GM18511 (cell line): Measurements from ENCODE around the gene MYO19.
"Not testable (repeated sequence)": the region's sequence is repeated elsewhere in the genome, so short reads cannot be mapped to it uniquely, and the experiment has no call there.

Source experiments
- ATAC-seq: cut with Tn5 transposase; IDR thresholded peaks from one replicate; pipeline ENCODE4 v1.9.1; 2021; ENCODE audit warnings: mild to moderate bottlenecking, moderate library complexity; ENCODE audit not compliant: unreplicated experiment

Gene MYO19

GRCh38 chr17:36532435-36532975, 2.2 kb downstream of the MYO19 start:
- no peak for ATAC-seq

- ATAC-seq, result no peak
These were observed 5.5 kb downstream of the MYO19 start for GRCh38 chr17:36529121-36529520.

- no peak for ATAC-seq
These were observed 6.9 kb downstream of the MYO19 start for GRCh38 chr17:36527621-36528250.

GRCh38 chr17:36525888-36526287, 8.8 kb downstream of the MYO19 start:
- ATAC-seq, result no peak

- ATAC-seq, result no peak
These were observed 9.6 kb downstream of the MYO19 start for GRCh38 chr17:36525113-36525512.

GRCh38 chr17:36524428-36524876, 10.2 kb downstream of the MYO19 start:
- ATAC-seq, result no peak

- no peak for ATAC-seq
These were observed 11.6 kb downstream of the MYO19 start for GRCh38 chr17:36523113-36523512.

- ATAC-seq, result no peak
These were observed 18.8 kb downstream of the MYO19 start for GRCh38 chr17:36515837-36516236.

- ATAC-seq, result no peak
These were observed 19.8 kb downstream of the MYO19 start for GRCh38 chr17:36514856-36515255.

GRCh38 chr17:36512641-36513040, 22.0 kb downstream of the MYO19 start:
- no peak for ATAC-seq

- ATAC-seq, result no peak
These were observed 23.5 kb downstream of the MYO19 start for GRCh38 chr17:36511216-36511615.

- no peak for ATAC-seq
These were observed 24.0 kb downstream of the MYO19 start for GRCh38 chr17:36510636-36511035.

- ATAC-seq, result no peak
These were observed 25.2 kb downstream of the MYO19 start for GRCh38 chr17:36509272-36509985.

- not testable (repeated sequence) for ATAC-seq
These were observed 26.2 kb downstream of the MYO19 start for GRCh38 chr17:36508439-36508838.

GRCh38 chr17:36507266-36507665, 27.4 kb downstream of the MYO19 start:
- no peak for ATAC-seq

- ATAC-seq, result no peak
These were observed 27.8 kb downstream of the MYO19 start for GRCh38 chr17:36506831-36507230.

- ATAC-seq, result no peak
These were observed 28.3 kb downstream of the MYO19 start for GRCh38 chr17:36506249-36506826.

GRCh38 chr17:36505171-36505570, 29.5 kb downstream of the MYO19 start:
- ATAC-seq, result no peak

GRCh38 chr17:36504156-36504545, 30.5 kb downstream of the MYO19 start:
- ATAC-seq, result no peak

- no peak for ATAC-seq
These were observed 31.1 kb downstream of the MYO19 start for GRCh38 chr17:36503456-36504155.

GRCh38 chr17:36501963-36502362, 32.7 kb downstream of the MYO19 start:
- no peak for ATAC-seq
